OCI-LY1 (cell line): ENCODE data around the gene GRK4.

Experiments used
- H2AFZ ChIP-seq: fragments of 200-600 bp; sonication (generic), shearing (Covaris generic); 2 replicates; pipeline ENCODE4 v1.6.0; 2014; ENCODE audit warnings: antibody characterized with exemption, mild to moderate bottlenecking, low read length
- H3F3A ChIP-seq: fragments of 200-600 bp; sonication (generic), shearing (Covaris generic); 2 replicates; pipeline ENCODE4 v1.6.0; 2014; ENCODE audit warnings: mild to moderate bottlenecking, antibody characterized with exemption, low read length, moderate library complexity; ENCODE audit not compliant: insufficient read depth
- H3K27ac ChIP-seq: fragments of 200-600 bp; sonication (generic); 2 replicates; pipeline ENCODE4 v1.5.1; 2014; ENCODE audit warnings: low read length, mixed run types, mild to moderate bottlenecking, low read depth; ENCODE audit not compliant: poor library complexity, severe bottlenecking
- H3K27me3 ChIP-seq: fragments of 200-600 bp; sonication (generic); 2 replicates; pipeline ENCODE4 v1.6.0; 2014; ENCODE audit warnings: antibody characterized with exemption, mild to moderate bottlenecking, low read length, moderate library complexity; ENCODE audit not compliant: insufficient read depth
- H3K36me3 ChIP-seq: fragments of 200-600 bp; sonication (generic); 2 replicates; pipeline ENCODE4 v1.6.1; 2014; ENCODE audit warnings: mild to moderate bottlenecking, antibody characterized with exemption, low read length, moderate library complexity, mixed read lengths; ENCODE audit not compliant: insufficient read depth
- H3K4me1 ChIP-seq: fragments of 200-600 bp; sonication (generic); 2 replicates; pipeline ENCODE4 v1.5.1; 2014; ENCODE audit warnings: mild to moderate bottlenecking, low read length, moderate library complexity; ENCODE audit not compliant: insufficient read depth, severe bottlenecking
- H3K4me2 ChIP-seq: fragments of 200-600 bp; sonication (generic), shearing (Covaris generic); 2 replicates; pipeline ENCODE4 v1.6.1; 2014; ENCODE audit warnings: low read length
- H3K4me3 ChIP-seq: fragments of 200-600 bp; sonication (generic); 2 replicates; pipeline ENCODE4 v1.5.1; 2014; ENCODE audit warnings: low read length, low read depth, mild to moderate bottlenecking, mixed read lengths; ENCODE audit not compliant: poor library complexity, severe bottlenecking
- H3K79me2 ChIP-seq: fragments of 200-600 bp; shearing (Covaris generic); 2 replicates; pipeline ENCODE4 v1.6.1; 2016; ENCODE audit warnings: mixed run types, low read length, mixed read lengths; ENCODE audit not compliant: insufficient read depth
- H3K9ac ChIP-seq: fragments of 200-600 bp; sonication (generic), shearing (Covaris generic); 2 replicates; pipeline ENCODE4 v1.6.1; 2014; ENCODE audit warnings: mild to moderate bottlenecking, low read length, mixed read lengths
- H3K9me2 ChIP-seq: fragments of 200-600 bp; sonication (generic), shearing (Covaris generic); 2 replicates; pipeline ENCODE4 v1.6.1; 2014; ENCODE audit warnings: low read depth, mild to moderate bottlenecking, low read length, mixed read lengths
- H3K9me3 ChIP-seq: fragments of 200-600 bp; shearing (Covaris generic); 2 replicates; pipeline ENCODE4 v1.6.1; 2014; ENCODE audit warnings: low read length, mixed read lengths
- H4K20me1 ChIP-seq: fragments of 200-600 bp; sonication (generic), shearing (Covaris generic); 2 replicates; pipeline ENCODE4 v1.6.0; 2016; ENCODE audit warnings: mild to moderate bottlenecking, low read length; ENCODE audit not compliant: insufficient read depth
- EZH2 ChIP-seq: fragments of 200-600 bp; sonication (generic), shearing (Covaris generic); IDR thresholded peaks from 2 replicates; pipeline ENCODE4 v1.8.0; 2017; ENCODE audit warnings: borderline replicate concordance, mixed run types, mild to moderate bottlenecking, antibody characterized with exemption, low read length, moderate library complexity, mixed read lengths
- TF ChIP-seq, protein P1 (sequence below): fragments of 200-600 bp; sonication (generic), shearing (Covaris generic); IDR thresholded peaks from 2 replicates; pipeline ENCODE4 v1.5.1; 2017; ENCODE audit warnings: mild to moderate bottlenecking, antibody characterized with exemption, low read length, moderate library complexity, mixed read lengths

Gene GRK4

DNA sequence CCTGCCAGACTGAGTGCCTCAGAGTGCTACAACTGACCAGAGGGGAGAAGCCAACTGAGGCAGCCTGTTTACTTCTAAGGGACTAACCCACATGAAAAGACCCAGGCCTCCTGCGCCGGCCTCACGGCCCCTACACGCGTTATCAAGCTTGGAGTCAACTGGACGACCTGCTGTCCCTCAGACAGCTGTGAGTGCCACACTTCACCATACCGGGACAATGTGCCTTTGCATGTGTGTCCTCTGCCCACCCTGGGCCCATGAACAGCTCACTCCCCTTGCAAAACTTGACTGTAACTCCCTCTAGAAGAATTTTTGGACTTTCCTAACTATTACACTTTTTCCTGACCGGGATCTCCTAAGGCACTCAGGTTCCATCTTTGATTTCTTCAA lies 2.0 kb upstream of the GRK4 start:
- Histone ChIP-seq H3K4me1 (peaks cover 14% of the 10 kb centered on the region), H4K20me1 (no peaks in the 10 kb centered on the region), H3K4me2 (peak overlapping the region; percentile 92), H3K4me3 (peak overlapping the region; percentile 86), H3K9ac (peak overlapping the region; percentile 90), H3F3A (no peaks in the 10 kb centered on the region), H3K36me3 (peaks cover 29% of the 10 kb centered on the region), H3K27me3 (no peaks in the 10 kb centered on the region), H2AFZ (no peak overlapping the region), H3K9me2 (no peaks in the 10 kb centered on the region), H3K79me2 (peaks cover 18% of the 10 kb centered on the region), H3K9me3 (no peaks in the 10 kb centered on the region), H3K27ac (peak overlapping the region; percentile 74)
- TF ChIP-seq, protein P1, sequence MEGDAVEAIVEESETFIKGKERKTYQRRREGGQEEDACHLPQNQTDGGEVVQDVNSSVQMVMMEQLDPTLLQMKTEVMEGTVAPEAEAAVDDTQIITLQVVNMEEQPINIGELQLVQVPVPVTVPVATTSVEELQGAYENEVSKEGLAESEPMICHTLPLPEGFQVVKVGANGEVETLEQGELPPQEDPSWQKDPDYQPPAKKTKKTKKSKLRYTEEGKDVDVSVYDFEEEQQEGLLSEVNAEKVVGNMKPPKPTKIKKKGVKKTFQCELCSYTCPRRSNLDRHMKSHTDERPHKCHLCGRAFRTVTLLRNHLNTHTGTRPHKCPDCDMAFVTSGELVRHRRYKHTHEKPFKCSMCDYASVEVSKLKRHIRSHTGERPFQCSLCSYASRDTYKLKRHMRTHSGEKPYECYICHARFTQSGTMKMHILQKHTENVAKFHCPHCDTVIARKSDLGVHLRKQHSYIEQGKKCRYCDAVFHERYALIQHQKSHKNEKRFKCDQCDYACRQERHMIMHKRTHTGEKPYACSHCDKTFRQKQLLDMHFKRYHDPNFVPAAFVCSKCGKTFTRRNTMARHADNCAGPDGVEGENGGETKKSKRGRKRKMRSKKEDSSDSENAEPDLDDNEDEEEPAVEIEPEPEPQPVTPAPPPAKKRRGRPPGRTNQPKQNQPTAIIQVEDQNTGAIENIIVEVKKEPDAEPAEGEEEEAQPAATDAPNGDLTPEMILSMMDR: no peak
- TF ChIP-seq EZH2: no peak

GRCh38 chr4:2961811-2962441 lies 1.4 kb upstream of the GRK4 start:
- no peak for TF ChIP-seq EZH2
- TF ChIP-seq, protein P1: no peak
- Histone ChIP-seq H4K20me1 (no peaks in the 10 kb centered on the region), H3K4me2 (peak overlapping the region; percentile 92), H2AFZ (no peak overlapping the region), H3K9ac (peak overlapping the region; percentile 90), H3K4me3 (peak overlapping the region; percentile 86), H3K27ac (peak overlapping the region; percentile 74), H3F3A (no peaks in the 10 kb centered on the region), H3K79me2 (peaks cover 18% of the 10 kb centered on the region), H3K4me1 (peaks cover 14% of the 10 kb centered on the region), H3K9me2 (no peaks in the 10 kb centered on the region), H3K36me3 (peaks cover 24% of the 10 kb centered on the region), H3K27me3 (no peaks in the 10 kb centered on the region), H3K9me3 (no peaks in the 10 kb centered on the region)

GRCh38 chr4:2962614-2963174 lies 677 bp upstream of the GRK4 start:
- Histone ChIP-seq H3K36me3 (peaks cover 18% of the 10 kb centered on the region), H3K9me2 (no peaks in the 10 kb centered on the region), H4K20me1 (no peaks in the 10 kb centered on the region), H3K27me3 (no peaks in the 10 kb centered on the region), H3K79me2 (peaks cover 18% of the 10 kb centered on the region), H3F3A (no peaks in the 10 kb centered on the region), H3K9me3 (no peaks in the 10 kb centered on the region), H2AFZ (no peak overlapping the region), H3K27ac (peak overlapping the region; percentile 74), H3K9ac (peak overlapping the region; percentile 90), H3K4me3 (peak overlapping the region; percentile 86), H3K4me2 (peak overlapping the region; percentile 92), H3K4me1 (peaks cover 14% of the 10 kb centered on the region)
- TF ChIP-seq, protein P1: no peak
- TF ChIP-seq EZH2: no peak
